GM10266 (cell line): ENCODE data around the gene RTN4IP1.
"Not testable (repeated sequence)": the region's sequence is repeated elsewhere in the genome, so short reads cannot be mapped to it uniquely, and the experiment has no call there.

Experiments
- DNase-seq: peaks from one replicate; pipeline ENCODE4 v3.0.0; 2012; ENCODE audit errors: extremely low spot score
- CTCF ChIP-seq: IDR thresholded peaks from 2 replicates; pipeline ENCODE4 v1.5.1; 2012; ENCODE audit warnings: mild to moderate bottlenecking, low read depth; ENCODE audit not compliant: control insufficient read depth, insufficient read depth; ENCODE audit errors: missing control alignments

RTN4IP1 gene

GRCh38 chr6:106568530-106568929 is 60.8 kb downstream of the RTN4IP1 start:
- TF ChIP-seq CTCF: no peak
- DNase-seq: no peak

- DNase-seq: no peak
- no peak for TF ChIP-seq CTCF
Observed at GRCh38 chr6:106564476-106564875, 64.8 kb downstream of the RTN4IP1 start.

GRCh38 chr6:106563614-106564013 is 65.7 kb downstream of the RTN4IP1 start:
- no peak for DNase-seq
- no peak for TF ChIP-seq CTCF

GRCh38 chr6:106561686-106562405 is 67.5 kb downstream of the RTN4IP1 start:
- DNase-seq: no peak
- TF ChIP-seq CTCF: no peak

GRCh38 chr6:106560996-106561685 is 68.2 kb downstream of the RTN4IP1 start:
- TF ChIP-seq CTCF: no peak
- DNase-seq: no peak

GRCh38 chr6:106559659-106560058 is 69.6 kb downstream of the RTN4IP1 start:
- DNase-seq: not testable (repeated sequence)

- DNase-seq: no peak
- TF ChIP-seq CTCF: no peak
Observed at GRCh38 chr6:106558364-106558763, 70.9 kb downstream of the RTN4IP1 start.

- DNase-seq: no peak
Observed at GRCh38 chr6:106557837-106558236, 71.5 kb downstream of the RTN4IP1 start.

More at GRCh38 chr6:106557837-106558236, 71.5 kb downstream of the RTN4IP1 start:
- TF ChIP-seq CTCF: no peak
